Central memory CD4-positive, alpha-beta T cell (primary cell): ENCODE measurements around the gene PPP1R14D.

Experiments
- DNase-seq: peaks from one replicate; pipeline ENCODE4 v3.0.0; 2022

Gene PPP1R14D

DNA sequence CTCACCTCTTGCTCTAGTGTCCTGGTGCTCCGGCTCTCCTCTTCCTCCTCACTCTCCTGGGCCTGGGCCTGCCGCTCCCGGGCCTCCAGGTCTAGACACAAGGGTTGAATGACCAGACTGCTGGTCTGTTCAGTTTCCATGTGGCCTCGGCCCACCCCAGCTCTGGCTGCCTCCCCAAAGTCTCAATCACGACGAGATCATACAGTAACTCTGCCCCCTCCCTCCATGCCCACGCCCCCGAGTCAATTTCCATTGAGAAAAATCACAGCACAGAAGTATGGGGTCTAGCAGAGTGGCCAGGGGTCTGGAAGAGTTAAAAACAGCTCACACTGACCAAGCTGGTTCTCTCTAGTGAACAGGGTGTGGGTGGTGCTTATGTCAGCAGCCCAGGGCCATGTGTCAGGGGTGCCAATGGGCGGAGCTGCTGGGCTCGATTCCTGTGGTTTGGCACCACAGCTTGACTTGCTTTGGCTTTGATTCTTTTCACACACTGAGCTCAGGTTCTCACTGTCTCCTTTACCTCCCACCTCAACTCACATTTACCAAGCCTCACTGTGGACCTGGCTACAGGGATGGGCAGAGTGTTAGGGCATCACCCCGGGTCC lies 51.9 kb downstream of the PPP1R14D start:
- no peak for DNase-seq

DNA sequence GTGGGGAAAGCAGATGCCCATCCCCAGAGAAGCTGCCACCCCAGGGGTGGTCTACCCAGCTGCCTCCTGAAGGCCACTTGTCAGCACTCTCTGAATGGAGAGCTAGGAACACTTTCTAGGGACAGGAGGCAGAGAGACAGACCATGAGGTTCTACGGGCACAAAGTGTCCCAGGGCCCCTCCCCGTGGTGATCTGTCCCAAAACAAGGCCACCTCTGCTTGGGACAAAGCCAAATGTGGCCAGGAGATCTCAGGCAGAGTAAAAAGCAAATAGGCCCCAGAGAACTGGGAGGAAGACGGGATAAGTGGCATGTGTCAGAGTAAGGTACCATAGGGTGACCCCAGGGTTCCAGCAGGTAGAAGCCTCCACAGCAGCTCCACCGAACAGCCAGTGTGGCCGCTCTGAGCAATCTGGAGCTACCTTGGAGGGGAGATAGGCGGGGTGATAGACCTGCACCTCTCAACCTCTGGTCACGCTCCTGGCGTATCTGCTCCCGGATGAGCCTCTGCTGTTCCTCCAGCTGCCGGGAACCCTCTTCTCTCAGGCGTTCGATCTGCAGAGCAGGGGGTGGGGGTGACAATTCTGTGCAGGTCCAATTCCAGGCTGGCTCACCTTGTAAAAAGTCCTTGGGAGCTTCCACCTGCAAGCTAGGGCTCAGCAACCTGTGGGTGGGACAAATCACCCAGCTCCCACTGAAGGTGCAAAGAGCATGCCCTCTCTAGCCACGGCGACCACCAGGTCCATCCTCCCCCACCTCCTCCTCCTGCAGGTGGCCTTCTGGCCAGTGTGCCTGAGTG lies 52.6 kb downstream of the PPP1R14D start:
- DNase-seq: no peak

DNA sequence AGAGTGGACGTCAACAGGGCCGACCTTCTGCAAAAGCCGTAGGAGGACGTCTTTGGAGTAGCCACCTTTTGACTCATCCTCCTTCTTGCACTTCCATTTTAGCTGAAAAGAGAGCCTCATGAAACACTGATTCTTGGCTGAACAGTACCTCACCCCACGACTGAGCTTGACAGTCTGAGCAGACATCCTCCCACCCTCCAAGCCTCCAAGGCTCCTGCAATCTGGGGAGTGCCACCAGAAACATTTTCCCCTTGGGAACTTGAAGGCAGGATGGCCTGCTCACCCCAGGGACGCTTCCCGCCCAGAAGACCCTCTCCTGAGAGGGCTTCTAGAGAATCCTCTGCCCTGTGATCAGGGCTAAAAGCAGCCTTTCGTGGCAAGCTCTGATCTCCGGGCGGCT lies 53.5 kb downstream of the PPP1R14D start:
- no peak for DNase-seq

DNA sequence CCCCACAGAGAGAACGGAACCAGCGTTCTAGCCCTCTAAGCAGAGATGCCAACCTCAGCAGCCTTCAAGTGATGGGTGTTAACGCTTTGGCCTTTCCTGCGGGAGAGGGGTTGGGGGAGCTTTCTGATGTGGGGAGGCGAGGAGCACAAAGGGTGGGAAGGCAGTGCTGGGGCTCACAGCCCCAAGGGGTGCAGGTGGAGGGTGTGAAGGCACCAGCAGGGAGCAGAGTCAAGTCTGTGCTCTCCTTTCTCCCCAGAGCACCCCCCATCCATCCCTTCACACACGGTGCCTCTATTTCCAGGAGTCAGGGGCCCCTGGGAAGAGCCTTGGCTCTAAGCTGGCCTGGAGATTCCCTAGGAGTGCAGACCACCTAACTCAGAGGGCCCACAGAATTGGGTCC lies 54.6 kb downstream of the PPP1R14D start:
- DNase-seq: no peak

DNA sequence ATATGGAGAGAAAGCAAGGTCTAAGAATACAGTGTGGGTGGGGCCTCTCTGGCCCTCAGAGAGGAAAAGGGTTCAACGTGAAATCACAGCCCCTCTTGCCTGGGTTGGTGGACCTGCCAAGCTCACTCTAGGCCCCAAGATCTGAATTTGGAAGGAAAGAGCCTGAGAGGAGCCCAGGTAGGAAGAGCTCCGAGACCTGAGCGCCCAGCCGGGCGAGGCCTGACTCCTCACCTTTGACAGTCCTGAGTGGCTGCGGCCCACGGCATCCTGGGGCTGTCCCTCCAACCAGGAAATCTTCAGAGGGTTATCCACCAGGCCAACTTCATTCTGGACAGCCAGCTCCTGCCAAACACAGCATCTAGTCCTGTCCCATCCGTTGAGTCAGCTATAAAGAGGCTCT lies 55.0 kb downstream of the PPP1R14D start:
- DNase-seq: no peak

DNA sequence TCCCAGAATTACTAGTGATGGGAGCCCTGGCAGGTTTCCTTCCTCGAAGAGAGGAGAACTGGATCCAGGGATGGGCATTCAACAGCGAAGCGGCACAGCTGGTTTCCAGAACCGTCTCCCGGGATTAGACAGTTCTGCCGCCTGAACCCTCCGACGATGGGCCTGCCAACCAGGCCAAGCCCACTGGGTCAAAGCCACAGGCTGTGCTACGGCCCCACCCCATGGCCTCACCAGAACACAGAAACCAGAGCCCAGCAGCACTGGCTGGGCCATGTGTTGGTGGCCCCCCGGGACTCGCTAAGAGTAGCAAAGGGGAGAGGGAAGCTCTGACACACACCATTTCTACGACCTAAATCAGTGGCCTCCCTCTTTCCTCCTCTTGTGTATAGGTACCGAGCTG lies 56.5 kb downstream of the PPP1R14D start:
- DNase-seq: no peak

DNA sequence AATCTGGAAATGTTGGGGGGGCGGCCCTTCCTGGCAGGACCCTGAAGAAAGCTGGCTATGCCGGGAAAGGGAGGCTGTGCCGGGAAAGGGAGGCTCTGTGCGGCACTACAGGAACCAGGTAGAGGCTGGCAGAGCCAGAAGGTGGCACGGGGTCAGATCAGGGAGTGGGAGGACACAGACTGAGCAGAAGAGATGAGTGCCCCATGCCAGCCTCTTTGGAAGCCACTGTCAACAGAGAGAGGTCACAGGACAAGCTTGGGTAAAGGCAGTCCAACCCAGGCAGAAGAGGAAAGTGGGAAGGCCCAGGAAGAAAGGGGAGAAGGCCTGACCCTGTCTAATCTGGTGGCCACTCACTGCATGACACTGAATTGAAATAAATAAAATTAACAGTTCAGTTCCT lies 57.3 kb downstream of the PPP1R14D start:
- no peak for DNase-seq

DNA sequence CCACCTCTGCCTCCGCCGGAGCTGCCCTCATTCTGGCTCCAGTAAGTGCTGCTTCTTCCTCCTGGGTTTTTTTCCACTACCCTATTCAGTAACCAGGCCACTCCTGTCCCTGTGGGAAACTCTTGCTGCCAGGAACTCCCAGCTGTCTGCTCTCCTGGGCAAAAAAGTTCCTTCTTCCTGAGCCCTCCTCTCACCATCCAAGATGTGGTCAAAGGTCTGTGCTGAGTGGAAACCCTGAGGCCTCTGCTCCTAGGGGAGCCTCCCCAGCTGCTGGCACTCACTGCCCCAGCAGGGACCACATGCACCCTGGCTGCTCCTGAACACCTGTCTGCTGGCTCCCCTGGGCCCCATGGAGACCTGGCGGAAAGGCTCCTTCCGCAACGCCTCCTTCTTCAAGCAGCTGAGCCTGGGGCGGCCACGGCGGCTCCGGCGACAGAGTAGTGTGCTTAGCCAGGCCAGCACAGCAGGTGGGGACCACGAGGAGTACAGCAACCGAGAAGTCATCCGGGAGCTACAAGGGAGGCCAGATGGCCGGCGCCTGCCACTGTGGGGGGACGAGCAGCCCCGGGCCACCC lies 58.3 kb downstream of the PPP1R14D start:
- no peak for DNase-seq

DNA sequence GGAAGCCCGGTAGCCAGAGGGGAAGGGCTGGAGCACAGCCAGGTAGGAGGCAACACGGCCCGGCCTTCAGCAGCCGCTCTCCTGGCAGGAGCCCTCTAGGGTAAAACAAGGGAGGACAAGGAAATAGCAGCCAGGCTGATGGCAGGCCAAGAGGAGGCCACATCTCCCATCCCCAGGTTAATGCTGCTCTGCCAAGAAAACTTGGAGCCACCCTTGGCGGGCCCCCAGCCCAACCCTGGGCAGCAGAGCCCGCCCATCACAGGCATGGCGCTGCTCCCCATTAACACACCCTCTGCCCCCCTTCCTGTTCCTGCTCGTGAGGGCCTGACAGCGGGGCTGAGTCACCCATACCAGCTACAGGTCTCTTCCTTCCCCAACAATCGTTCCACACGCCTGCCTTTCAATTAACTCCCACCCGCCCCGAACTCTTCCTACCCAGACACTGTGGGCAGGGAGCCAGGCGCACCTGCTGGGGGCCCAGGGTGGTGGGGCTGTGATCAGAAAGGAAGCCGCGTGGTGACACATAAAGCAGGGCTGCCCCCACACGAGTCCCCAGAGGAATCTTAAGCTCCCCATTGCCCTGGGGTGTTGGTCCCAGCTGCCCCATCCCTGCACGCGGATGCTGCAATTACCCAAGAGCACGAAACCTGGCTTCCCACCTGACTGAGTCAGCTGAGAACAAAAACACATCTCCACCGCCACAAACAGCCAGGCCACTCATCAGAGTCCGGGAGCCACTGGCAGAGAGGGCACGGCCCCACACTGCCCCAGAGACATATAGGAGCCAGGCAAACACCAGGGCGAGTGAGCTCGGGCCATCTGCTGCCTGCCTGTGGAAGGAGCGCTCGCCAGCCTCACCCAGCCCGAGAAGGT lies 59.0 kb downstream of the PPP1R14D start, which contains the start of gene C15orf62:
TSS of gene C15orf62 (plus strand) at position 707 of the 873 bp plus-strand sequence. CDS start 516 bp downstream, outside the sequence.
- no peak for DNase-seq

DNA sequence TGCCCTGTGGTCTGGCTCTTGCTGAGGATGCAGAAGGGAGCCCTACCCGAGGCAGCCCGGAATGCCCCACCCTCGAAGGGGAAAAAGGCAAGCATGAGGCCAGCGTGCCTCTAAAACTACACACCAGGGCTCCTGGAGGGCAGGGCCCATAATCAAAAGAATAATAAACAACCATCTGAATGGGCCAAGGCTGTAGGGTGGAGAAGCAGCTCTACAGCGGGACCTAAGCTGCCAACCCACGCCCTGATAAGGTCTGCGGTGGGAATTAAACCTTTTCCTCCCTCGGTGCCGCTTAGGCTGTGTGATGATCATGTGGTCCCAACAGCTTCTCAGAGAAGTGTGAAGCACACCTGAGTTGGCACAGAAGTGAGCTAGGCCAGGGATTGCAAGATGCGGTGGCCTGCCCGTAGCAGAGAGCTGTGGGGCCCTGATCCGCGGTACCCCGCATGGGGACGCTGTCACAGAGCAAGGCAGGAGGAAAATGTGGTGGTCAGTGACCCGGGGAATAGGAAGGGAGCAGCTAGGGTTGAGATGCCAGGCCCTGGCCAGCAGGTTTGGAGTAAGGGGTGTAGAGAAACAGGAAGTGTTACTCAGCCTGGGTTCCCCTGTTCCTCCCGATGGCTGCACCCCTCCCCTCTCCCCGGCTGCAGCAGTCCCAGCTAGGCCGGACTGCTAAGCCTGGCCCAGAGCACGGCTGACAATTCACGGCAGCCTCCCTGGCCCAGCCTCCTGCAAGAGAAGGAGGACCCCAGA lies 59.8 kb downstream of the PPP1R14D start:
- no peak for DNase-seq

DNA sequence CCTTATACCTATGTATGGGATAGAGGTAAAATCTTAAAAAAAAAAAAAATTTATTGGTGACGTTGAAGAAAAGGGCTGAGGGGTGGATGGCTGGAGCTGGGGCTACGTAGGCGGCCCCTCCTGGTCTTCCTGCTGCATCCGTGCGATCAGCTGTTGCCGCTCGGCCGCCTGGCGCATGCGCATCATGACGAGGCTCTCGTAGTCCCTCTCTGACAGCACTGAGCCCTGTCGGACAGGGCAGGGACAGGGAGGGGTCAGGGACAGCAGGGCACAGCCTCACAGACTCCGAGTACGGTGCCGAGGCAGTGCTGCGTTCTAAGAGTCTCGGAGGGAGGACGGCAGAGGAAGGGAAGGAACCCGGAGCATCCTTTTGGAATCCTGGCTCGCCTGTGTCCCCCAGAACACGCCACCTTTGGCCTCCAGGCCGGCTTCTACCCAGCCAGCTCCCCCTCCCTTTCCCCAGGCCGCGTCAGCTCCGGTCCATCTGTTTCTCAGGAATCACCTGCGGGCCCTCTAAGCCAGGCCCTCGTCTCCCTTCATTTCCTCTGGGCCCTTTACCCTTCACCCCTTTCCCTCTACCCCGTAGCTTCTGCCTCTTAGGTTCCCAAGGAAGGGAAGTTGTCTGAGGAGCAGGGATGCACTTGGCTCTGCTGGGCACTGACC lies 60.5 kb downstream of the PPP1R14D start:
- DNase-seq: no peak

DNA sequence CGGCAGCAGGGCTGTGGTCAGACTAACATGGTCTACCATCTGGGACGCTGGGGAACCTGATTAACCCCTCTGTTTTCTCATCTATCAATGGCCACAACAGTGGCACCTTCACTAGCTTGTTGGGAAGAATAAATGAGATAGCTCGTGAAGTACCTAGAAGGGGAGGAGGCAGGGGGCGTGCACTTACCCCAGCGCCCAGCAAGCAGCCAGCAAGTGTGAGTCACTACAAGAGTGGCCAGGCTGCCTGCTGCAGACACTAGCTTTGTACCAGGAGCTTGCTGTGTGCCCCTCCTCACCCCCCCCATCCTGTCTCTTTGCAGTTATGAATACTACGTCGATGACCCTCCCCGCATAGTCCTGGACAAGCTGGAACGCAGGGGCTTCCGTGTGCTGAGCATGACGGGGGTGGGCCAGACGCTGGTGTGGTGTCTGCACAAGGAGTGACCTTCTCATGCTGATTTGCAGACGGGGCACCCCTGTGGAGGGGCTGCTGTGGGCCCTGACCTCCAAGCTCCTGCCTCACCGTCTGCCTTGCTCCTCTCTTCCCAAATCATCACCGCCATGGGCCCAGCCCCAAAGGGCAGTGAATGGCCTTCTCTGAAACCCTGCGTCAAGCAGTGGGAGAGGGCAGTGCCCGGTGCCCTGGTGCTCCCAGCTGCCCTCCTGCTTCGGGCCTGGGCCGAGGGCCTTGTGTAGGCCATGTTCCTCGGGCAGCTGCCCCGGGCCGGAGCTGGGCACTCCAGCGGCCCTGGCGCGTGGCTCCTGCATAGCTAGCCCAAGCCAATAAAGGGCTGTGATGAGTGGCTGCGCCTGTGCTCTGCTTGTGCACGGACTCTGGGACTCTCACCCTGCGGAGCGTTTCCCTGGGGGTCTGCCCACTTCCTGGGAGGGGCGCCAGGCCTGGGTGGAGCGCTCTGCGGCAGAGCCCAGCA lies 61.3 kb downstream of the PPP1R14D start:
- DNase-seq: no peak

DNA sequence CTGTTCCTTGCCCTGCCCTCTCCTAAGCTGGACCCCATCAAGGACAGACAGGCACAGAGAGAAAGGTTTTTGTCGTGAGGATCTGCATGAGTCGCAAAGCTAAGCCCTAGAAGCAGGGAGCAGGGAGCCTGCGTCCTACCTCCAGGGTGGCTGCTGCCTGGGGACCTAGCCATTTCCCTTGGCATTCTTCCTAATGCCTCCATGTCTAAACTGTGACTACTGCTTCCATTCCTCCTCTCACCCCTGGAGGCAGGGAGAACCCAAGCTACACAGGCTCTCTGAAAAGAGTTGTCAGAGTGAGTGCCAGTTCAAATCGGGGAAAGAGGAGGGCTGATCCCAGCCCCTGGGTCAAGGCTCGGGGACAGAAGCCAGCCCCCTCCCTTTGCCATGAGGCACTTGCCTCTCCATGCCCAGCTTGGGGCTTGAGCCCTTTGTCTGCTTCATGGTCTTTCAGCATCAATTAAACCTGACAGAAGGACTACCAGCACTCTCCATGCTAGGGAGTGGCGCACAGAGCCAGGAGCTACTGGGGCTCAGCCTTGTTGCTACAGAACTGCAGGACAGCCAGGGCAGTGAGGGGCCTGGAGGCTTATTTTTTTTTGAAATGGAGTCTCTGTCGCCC lies 62.2 kb downstream of the PPP1R14D start:
- no peak for DNase-seq
